CD4-positive, alpha-beta memory T cell (primary cell): ENCODE results near the gene ATXN1L. TPM values are rescaled to one million over a fixed set of nuclear protein-coding genes. Genes with fewer than 3 reads are reported as not detected.
A peak's percentile ranks its signal among the peaks of the same experiment; 100 is the strongest.

ENCODE experiments used
- CTCF ChIA-PET: fragments of 350-600 bp; sonication (Branson Sonifier 250); formaldehyde crosslinking; loops from one replicate; lab custom pipeline; 2021; ENCODE audit warnings: inconsistent platforms; ENCODE audit not compliant: partially characterized antibody; lab: Charles Lee
- POLR2A ChIA-PET: fragments of 350-600 bp; sonication (Branson Sonifier 250); formaldehyde crosslinking; loops from one replicate; lab custom pipeline; 2021; ENCODE audit not compliant: partially characterized antibody; lab: Charles Lee
- DNase-seq, 5 donors: peaks; one replicate each; pipeline versions ENCODE4 v3.0.0 to v3.0.0-alpha.2; 2020 to 2022; ENCODE audit warnings: mixed read lengths in 1 of 5
- H3K27ac ChIP-seq: one replicate; pipeline ENCODE4 v1.7.0; 2013; ENCODE audit warnings: low read depth, low read length
- H3K27me3 ChIP-seq: 2 replicates; pipeline ENCODE4 v1.7.0; 2013; ENCODE audit warnings: mild to moderate bottlenecking, low read length, moderate library complexity; ENCODE audit not compliant: insufficient read depth
- H3K36me3 ChIP-seq: 2 replicates; pipeline ENCODE4 v1.7.0; 2013; ENCODE audit warnings: mild to moderate bottlenecking, low read length, moderate library complexity; ENCODE audit not compliant: insufficient read depth
- H3K4me1 ChIP-seq: 2 replicates; pipeline ENCODE4 v1.7.0; 2013; ENCODE audit warnings: mild to moderate bottlenecking, low read length, moderate library complexity; ENCODE audit not compliant: insufficient read depth
- H3K4me3 ChIP-seq, 2 donors: one replicate each; pipeline ENCODE4 v1.7.0; 2013; ENCODE audit warnings: low read length in 2 of 2, mild to moderate bottlenecking in 1 of 2
- H3K9me3 ChIP-seq, 2 donors: one replicate each; pipeline ENCODE4 v1.7.0; 2013; ENCODE audit warnings: low read length in 2 of 2, control low read depth in 1 of 2; ENCODE audit not compliant: control insufficient read depth in 1 of 2
- H3K27ac Mint-ChIP-seq, 7 donors: one replicate each; pipeline ENCODE4 v1.8.0; 2020 to 2021; ENCODE audit warnings: mixed read lengths in 7 of 7, mild to moderate bottlenecking in 6 of 7, inconsistent platforms in 3 of 7, moderate library complexity in 3 of 7
- H3K27me3 Mint-ChIP-seq, 2 donors: one replicate each; pipeline ENCODE4 v1.8.0; 2020 to 2021; ENCODE audit warnings: mixed read lengths in 2 of 2
- H3K36me3 Mint-ChIP-seq, 2 donors: one replicate each; pipeline ENCODE4 v1.8.0; 2020 to 2021; ENCODE audit warnings: mixed read lengths in 2 of 2, inconsistent platforms in 1 of 2, mild to moderate bottlenecking in 1 of 2
- H3K4me1 Mint-ChIP-seq, 4 donors: one replicate each; pipeline ENCODE4 v1.8.0; 2020 to 2021; ENCODE audit warnings: mixed read lengths in 4 of 4, mild to moderate bottlenecking in 1 of 4
- H3K4me3 Mint-ChIP-seq, 8 donors: one replicate each; pipeline ENCODE4 v1.8.0; 2020 to 2021; ENCODE audit warnings: mixed read lengths in 8 of 8, mild to moderate bottlenecking in 7 of 8, moderate library complexity in 6 of 8, inconsistent platforms in 3 of 8
- H3K9me3 Mint-ChIP-seq, 8 donors: one replicate each; pipeline ENCODE4 v1.8.0; 2020 to 2021; ENCODE audit warnings: mixed read lengths in 8 of 8, mild to moderate bottlenecking in 5 of 8, inconsistent platforms in 3 of 8, moderate library complexity in 1 of 8
- intact Hi-C: fragments of 100-400 bp; cut with micrococcal nuclease; formaldehyde crosslinking; loops from one replicate; pipeline ENCODE4 v1.15.1; 2023
- polyA plus RNA-seq, 2 donors: library from polyadenylated mRNA; unstranded; fragments of 300-500 nt; fragmentation: Illumina TruSeq; gene quantifications; one replicate each; pipeline ENCODE4 v1.2.3, GENCODE V29; 2021
- total RNA-seq, 2 experiments: library from RNA; stranded (reverse); gene quantifications; one replicate each; pipeline ENCODE4 v1.2.3, GENCODE V29; 2021

Gene ATXN1L
- total RNA-seq = 10 to 100 TPM; 29.6 to 31.6 TPM
- polyA plus RNA-seq = 10 to 100 TPM; 10.0 to 10.5 TPM

- DNase-seq = peak; percentile 90 to 98 (median 94)
- Histone ChIP-seq H3K4me1 (peaks cover 18% of the 10 kb centered on the region), H3K27me3 (no peaks in the 10 kb centered on the region), H3K27ac (peak within 1 kb of the TSS; percentile 88), H3K36me3 (peaks cover 25% of the 10 kb centered on the region), H3K9me3 (no peaks in the 10 kb centered on the region), H3K4me3 (peak within 1 kb of the TSS; percentile 84 to 89)
- H3K27ac Mint-ChIP-seq = peak within 1 kb of the TSS; percentile 97 to 99 (median 98)
- CTCF ChIA-PET = interaction anchor here (0.8 to 4.3 kb wide), 6 partner anchors 12 to 116 kb away, joined by 3 to 27 read pairs (median 4); partner anchors contain the start of gene ZNF821
- POLR2A ChIA-PET = interaction anchor here (0.7 to 3.0 kb wide), 9 partner anchors 10 to 50 kb away, joined by 3 to 22 read pairs (median 9); partner anchors contain the start of genes AP1G1, IST1 and ZNF821
- intact Hi-C loops = loop anchor here (1.0 kb wide), 3 partner anchors 35 to 49 kb away; partner anchors contain the start of gene IST1
- H3K4me1 Mint-ChIP-seq = peaks cover 26 to 54% (median 38%) of the 10 kb centered on the region in 4 donors
- peak within 1 kb of the TSS; percentile 90 to 95 (median 94) for H3K4me3 Mint-ChIP-seq
- no peaks in the 10 kb centered on the region for H3K9me3 Mint-ChIP-seq
- H3K36me3 Mint-ChIP-seq = peaks cover 24 to 38% of the 10 kb centered on the region in 2 donors
- no peaks in the 10 kb centered on the region for H3K27me3 Mint-ChIP-seq
Observed at GRCh38 chr16:71845639-71846430, at the start of gene ATXN1L. Gene ATXN1L (plus strand): TSS chr16:71845976. CDS start chr16:71849741, 3,765 bp downstream.

GRCh38 chr16:71796501-71797097, 49.2 kb upstream of the ATXN1L start:
- Histone ChIP-seq H3K27me3 (no peaks in the 10 kb centered on the region), H3K9me3 (no peaks in the 10 kb centered on the region), H3K4me1 (peaks cover 45% of the 10 kb centered on the region), H3K27ac (no peak overlapping the region), H3K4me3 (no peak overlapping the region), H3K36me3 (peaks cover 5% of the 10 kb centered on the region)
- H3K27me3 Mint-ChIP-seq = no peaks in the 10 kb centered on the region
- H3K9me3 Mint-ChIP-seq = no peaks in the 10 kb centered on the region
- no peak for DNase-seq
- H3K27ac Mint-ChIP-seq = peak overlapping the region in 2 of 7 donors; percentile 43 to 64
- intact Hi-C loops = no loop called here
- no peak overlapping the region for H3K4me3 Mint-ChIP-seq
- peaks cover 32 to 60% (median 47%) of the 10 kb centered on the region in 4 donors for H3K4me1 Mint-ChIP-seq
- POLR2A ChIA-PET = no interaction called here
- CTCF ChIA-PET = no interaction called here
- H3K36me3 Mint-ChIP-seq = peaks cover 4 to 28% of the 10 kb centered on the region in 2 donors

DNA sequence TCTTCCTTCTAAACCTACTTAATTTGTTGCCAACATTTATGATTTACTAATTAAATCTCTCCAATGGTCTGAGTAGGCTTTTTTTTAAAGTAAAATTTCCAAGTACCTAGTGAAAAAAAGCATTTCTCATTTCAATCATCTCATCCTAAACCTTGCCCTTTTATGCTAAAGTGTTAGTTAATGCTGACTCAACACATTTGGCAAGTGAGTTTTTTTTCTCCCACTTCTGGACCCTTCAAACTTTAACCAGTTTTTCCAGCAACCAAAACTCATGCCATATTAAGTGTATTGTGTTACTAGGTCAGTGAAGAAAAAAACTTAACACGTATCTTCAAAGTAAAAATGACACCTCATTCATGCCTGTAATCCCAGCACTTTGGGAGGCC, 42.5 kb upstream of the ATXN1L start:
- Mint-ChIP-seq H3K36me3 (peaks cover 8 to 32% of the 10 kb centered on the region in 2 donors), H3K27me3 (no peaks in the 10 kb centered on the region), H3K4me3 (no peak overlapping the region), H3K9me3 (no peaks in the 10 kb centered on the region), H3K27ac (peak overlapping the region in 2 of 7 donors; percentile 25 to 37), H3K4me1 (peaks cover 19 to 46% (median 30%) of the 10 kb centered on the region in 4 donors)
- Histone ChIP-seq H3K9me3 (no peaks in the 10 kb centered on the region), H3K4me1 (peaks cover 30% of the 10 kb centered on the region), H3K36me3 (peaks cover 15% of the 10 kb centered on the region), H3K27me3 (no peaks in the 10 kb centered on the region), H3K27ac (no peak overlapping the region), H3K4me3 (no peak overlapping the region)
- no peak for DNase-seq
- ChIA-PET POLR2A (interaction anchor here (0.9 kb wide), 1 partner anchor 81 kb away, joined by 3 read pairs; the partner anchor contains the start of gene ZNF821), CTCF (no interaction called here)
- intact Hi-C loops = no loop called here

DNA sequence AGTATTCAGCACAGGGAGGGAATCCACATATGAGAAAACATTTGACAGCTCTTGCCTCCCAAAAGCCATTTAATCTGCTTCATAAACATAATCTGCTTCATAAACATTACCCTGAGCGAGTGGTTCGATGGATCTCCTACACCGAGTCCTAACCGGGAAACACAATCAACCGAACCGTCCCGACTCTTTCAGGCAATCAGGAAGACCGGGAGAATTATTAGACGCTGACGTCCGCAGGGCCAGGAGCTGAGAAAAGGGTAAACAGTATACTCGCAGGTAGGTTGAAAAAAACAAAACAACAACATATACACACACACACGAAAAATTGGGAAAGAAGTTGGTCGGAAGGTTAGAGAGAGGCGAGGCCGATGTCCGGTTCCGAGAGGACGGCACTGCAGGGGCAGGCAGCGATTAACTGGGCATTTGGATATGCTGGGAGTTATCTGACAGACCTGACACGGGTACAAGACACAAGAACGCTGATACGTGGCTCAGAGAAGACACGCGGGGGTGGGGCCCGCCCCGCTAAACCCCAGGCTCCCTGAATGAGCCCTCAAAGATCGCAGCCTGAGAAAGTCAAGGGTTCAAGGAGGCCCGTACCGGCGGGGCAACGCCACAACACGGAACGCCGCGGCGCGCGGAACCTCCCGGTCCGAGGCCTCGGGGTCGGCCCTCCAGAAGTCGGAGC, 37.7 kb upstream of the ATXN1L start:
- POLR2A ChIA-PET = interaction anchor here (0.7 to 5.7 kb wide), 30 partner anchors 10 to 150 kb away, joined by 3 to 157 read pairs (median 5); partner anchors contain the start of genes IST1 and ZNF821
- intact Hi-C loops = loop anchor here (1.0 to 2.0 kb wide), 2 partner anchors 83 to 87 kb away; partner anchors contain the start of genes IST1 and PHLPP2
- Histone ChIP-seq H3K27me3 (no peaks in the 10 kb centered on the region), H3K4me3 (peak overlapping the region; percentile 98 to 99), H3K9me3 (no peaks in the 10 kb centered on the region), H3K36me3 (peaks cover 10% of the 10 kb centered on the region), H3K27ac (peak overlapping the region; percentile 100), H3K4me1 (peaks cover 45% of the 10 kb centered on the region)
- Mint-ChIP-seq H3K27me3 (peaks cover 0 to 2% of the 10 kb centered on the region in 2 donors), H3K9me3 (peaks cover 0 to 3% (median 0%) of the 10 kb centered on the region in 8 donors), H3K27ac (peak overlapping the region; percentile 96 to 100 (median 100)), H3K4me3 (peak overlapping the region; percentile 92 to 99 (median 98)), H3K36me3 (peaks cover 4 to 21% of the 10 kb centered on the region in 2 donors), H3K4me1 (peaks cover 24 to 60% (median 42%) of the 10 kb centered on the region in 4 donors)
- DNase-seq = no peak
- CTCF ChIA-PET = interaction anchor here (0.8 to 5.6 kb wide), 8 partner anchors 27 to 97 kb away, joined by 3 to 53 read pairs (median 4); partner anchors contain the start of gene IST1

DNA sequence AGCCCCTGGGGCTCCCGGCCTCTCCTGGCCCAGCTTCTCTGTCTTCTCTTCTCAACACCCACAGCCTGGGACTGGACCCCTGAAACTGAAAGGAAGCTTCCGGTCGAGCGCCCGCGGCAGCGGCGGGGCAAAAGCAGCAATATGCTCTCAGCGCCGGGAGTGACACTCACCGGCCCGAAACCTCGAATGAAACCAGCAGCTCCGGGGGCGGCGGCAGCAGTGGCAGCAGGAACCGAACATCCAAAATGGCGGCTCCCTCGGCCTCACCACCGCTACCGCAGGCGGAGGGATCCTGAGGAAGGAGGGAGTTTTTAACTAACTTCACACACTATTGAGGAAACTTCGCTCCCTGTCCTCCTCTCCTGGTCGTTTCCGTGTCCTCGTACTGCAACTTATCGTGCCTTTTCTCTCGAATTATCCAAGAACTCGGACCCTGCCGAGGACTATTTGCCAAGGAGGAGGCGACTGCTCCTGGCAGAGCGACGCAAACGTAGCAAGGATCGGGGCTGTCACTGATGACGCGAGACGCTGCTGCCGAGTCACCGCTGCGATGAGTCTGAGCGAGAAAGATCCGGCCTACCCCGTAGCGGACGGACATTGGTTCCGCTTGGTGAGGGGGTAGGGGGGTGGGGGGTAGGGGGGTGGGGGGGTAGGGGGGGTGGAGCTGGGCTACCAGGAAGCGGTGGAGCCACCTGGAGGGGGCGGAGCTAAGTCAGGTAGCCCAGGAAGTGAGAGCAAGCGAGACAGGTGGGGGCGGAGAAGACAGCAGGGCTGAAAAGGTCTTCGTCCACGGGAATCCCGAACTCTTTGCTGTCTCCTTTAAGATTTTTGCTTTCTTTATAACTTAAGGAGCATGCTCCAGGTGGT, 37.0 kb upstream of the ATXN1L start, which contains the start of gene AP1G1:
TSS of gene AP1G1 (minus strand) at position 242 of the 867 bp plus-strand sequence. CDS start 19,355 bp downstream, outside the sequence.
- peaks cover 0 to 17% of the 10 kb centered on the region in 2 donors for H3K36me3 Mint-ChIP-seq

More for the DNA sequence above, 37.0 kb upstream of the ATXN1L start, which contains the start of gene AP1G1:
- peaks cover 19 to 55% (median 37%) of the 10 kb centered on the region in 4 donors for H3K4me1 Mint-ChIP-seq
- peak; percentile 94 to 98 (median 97) for DNase-seq
- peaks cover 0 to 2% of the 10 kb centered on the region in 2 donors for H3K27me3 Mint-ChIP-seq
- intact Hi-C loops = loop anchor here (1.0 to 2.0 kb wide), 6 partner anchors 36 to 199 kb away; partner anchors contain the start of genes ATXN1L, DHODH, IST1 and PHLPP2
- peaks cover 39% of the 10 kb centered on the region for H3K4me1 ChIP-seq
- H3K27ac Mint-ChIP-seq = peak within 1 kb of the TSS; percentile 96 to 100 (median 100)
- ChIA-PET CTCF (interaction anchor here (0.8 to 5.6 kb wide), 7 partner anchors 28 to 96 kb away, joined by 3 to 53 read pairs (median 4); partner anchors contain the start of gene IST1), POLR2A (interaction anchor here (0.7 to 5.7 kb wide), 33 partner anchors 9 to 244 kb away, joined by 3 to 157 read pairs (median 5); partner anchors contain the start of genes IST1 and ZNF821)
- peaks cover 10% of the 10 kb centered on the region for H3K36me3 ChIP-seq
- no peaks in the 10 kb centered on the region for H3K9me3 ChIP-seq
- H3K4me3 Mint-ChIP-seq = peak within 1 kb of the TSS; percentile 92 to 99 (median 98)
- peak within 1 kb of the TSS; percentile 100 for H3K27ac ChIP-seq
- H3K9me3 Mint-ChIP-seq = peaks cover 0 to 3% (median 0%) of the 10 kb centered on the region in 8 donors
- peak within 1 kb of the TSS; percentile 98 to 99 for H3K4me3 ChIP-seq
- H3K27me3 ChIP-seq = no peaks in the 10 kb centered on the region
